ENCODE results near the gene ZSCAN30.

- TF ChIP-seq CTCF (IDR thresholded peaks at IDR 0.05) (no peak), POLR2A (IDR thresholded peaks at IDR 0.05) (no peak)
Observed at GRCh38 chr18:35215026-35215425, 75.0 kb downstream of the ZSCAN30 start.

Data from breast epithelium (tissue), 3 donors.